ENCODE data around the gene PTGDS. TPM values are rescaled to one million over a fixed set of nuclear protein-coding genes. Genes with fewer than 3 reads are reported as not detected.

PTGDS gene
- total RNA-seq, 1 donor from 2014 or later, result not detected

GRCh38 chr9:136962701-136963248 lies 14.5 kb upstream of the PTGDS start:
- DNase-seq (ENCODE audit: low read depth), result no peak
- TF ChIP-seq CTCF (conservative IDR thresholded peaks at IDR 0.05; ENCODE audit: low read depth, low read length), result no peak
- H3K4me3 ChIP-seq (ENCODE audit: low read depth, low read length), result no peak overlapping the region

GRCh38 chr9:136963341-136963740 lies 14.0 kb upstream of the PTGDS start:
- H3K4me3 ChIP-seq (ENCODE audit: low read depth, low read length), result no peak overlapping the region
- no peak for DNase-seq (ENCODE audit: low read depth)
- no peak for TF ChIP-seq CTCF (conservative IDR thresholded peaks at IDR 0.05; ENCODE audit: low read depth, low read length)

GRCh38 chr9:136963751-136964150 lies 13.6 kb upstream of the PTGDS start:
- no peak overlapping the region for H3K4me3 ChIP-seq (ENCODE audit: low read depth, low read length)
- DNase-seq (ENCODE audit: low read depth), result no peak

GRCh38 chr9:136964171-136964689 lies 13.1 kb upstream of the PTGDS start:
- no peak for DNase-seq (ENCODE audit: low read depth)
- no peak overlapping the region for H3K4me3 ChIP-seq (ENCODE audit: low read depth, low read length)
- TF ChIP-seq CTCF (conservative IDR thresholded peaks at IDR 0.05; ENCODE audit: low read depth, low read length), result no peak

More at GRCh38 chr9:136963751-136964150, 13.6 kb upstream of the PTGDS start:
- TF ChIP-seq CTCF (conservative IDR thresholded peaks at IDR 0.05; ENCODE audit: low read depth, low read length), result no peak

- no peak overlapping the region for H3K4me3 ChIP-seq (ENCODE audit: low read depth, low read length)
- no peak for DNase-seq (ENCODE audit: low read depth)
- no peak for TF ChIP-seq CTCF (conservative IDR thresholded peaks at IDR 0.05; ENCODE audit: low read depth, low read length)
These were observed 12.4 kb upstream of the PTGDS start for GRCh38 chr9:136964833-136965422.

- DNase-seq (ENCODE audit: low read depth), result no peak
- H3K4me3 ChIP-seq (ENCODE audit: low read depth, low read length), result no peak overlapping the region
- TF ChIP-seq CTCF (conservative IDR thresholded peaks at IDR 0.05; ENCODE audit: low read depth, low read length), result no peak
These were observed 11.4 kb upstream of the PTGDS start for GRCh38 chr9:136965771-136966484.
